ENCODE measurements around the gene AFDN. TPM values are rescaled to one million over a fixed set of nuclear protein-coding genes. Genes with fewer than 3 reads are reported as not detected.
"Not testable (repeated sequence)": the region's sequence is repeated elsewhere in the genome, so short reads cannot be mapped to it uniquely, and the experiment has no call there.

Gene AFDN
- total RNA-seq, 1 donor from 2014 or later: 60.7 TPM

- DNase-seq (ENCODE audit: low spot score): no peak
Measured at GRCh38 chr6:167996424-167997199, 169.9 kb downstream of the AFDN start.

- DNase-seq (ENCODE audit: low spot score): no peak
Measured at GRCh38 chr6:167997642-167998041, 170.9 kb downstream of the AFDN start, which contains the start of gene KIF25. TSS of gene KIF25 (plus strand) at chr6:167997671. CDS start at chr6:168029586, 31,915 bp downstream.

- DNase-seq (ENCODE audit: low spot score): peak; percentile 91
Measured at GRCh38 chr6:167998215-167998614, 171.5 kb downstream of the AFDN start.

DNA sequence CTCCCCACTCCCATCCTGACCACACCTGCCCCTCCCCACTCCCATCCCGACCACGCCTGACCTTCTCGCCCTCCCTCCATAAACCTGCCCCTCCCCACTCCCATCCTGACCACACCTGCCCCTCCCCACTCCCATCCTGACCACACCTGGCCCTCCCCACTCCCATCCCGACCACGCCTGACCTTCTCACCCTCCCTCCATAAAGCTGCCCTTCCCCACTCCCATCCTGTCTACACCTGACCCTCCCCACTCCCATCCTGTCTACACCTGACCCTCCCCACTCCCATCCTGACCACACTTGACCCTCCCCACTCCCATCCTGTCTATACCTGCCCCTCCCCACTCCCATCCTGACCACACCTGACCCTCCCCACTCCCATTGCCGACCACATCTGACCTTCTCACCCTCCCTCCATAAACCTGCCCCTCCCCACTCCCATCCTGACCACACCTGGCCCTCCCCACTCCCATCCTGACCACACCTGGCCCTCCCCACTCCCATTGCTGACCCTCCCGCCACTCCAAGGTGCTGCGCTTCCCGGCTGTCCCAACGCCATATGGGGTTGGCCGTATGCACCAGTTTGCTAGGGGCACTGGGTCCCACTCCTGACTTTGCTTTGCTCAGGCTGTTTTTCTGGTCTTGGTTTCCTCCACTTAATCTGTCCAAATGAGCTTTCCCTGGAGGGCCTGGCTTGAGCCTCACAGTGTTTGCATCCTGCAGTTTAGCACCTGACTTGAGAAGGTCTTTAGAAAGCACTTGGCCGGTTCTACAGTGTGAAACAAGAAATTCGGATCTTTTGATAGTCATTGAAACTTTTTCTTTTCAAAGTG, 173.7 kb downstream of the AFDN start:
- DNase-seq (ENCODE audit: low spot score): no peak

DNA sequence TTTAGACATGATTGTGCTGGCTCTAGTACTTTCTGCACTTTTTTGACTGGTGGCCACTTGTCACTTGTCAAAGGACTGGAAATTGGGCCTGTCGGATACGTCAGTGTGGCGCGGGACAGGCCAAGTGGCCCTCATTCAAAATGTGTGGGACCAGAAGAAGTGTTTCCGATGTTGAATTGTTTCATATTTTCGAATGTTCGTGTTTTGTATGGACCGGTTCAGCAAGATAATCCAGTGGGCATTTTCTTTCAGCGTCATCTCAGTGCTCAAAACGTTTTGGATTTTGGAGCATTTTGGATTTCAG, 174.3 kb downstream of the AFDN start:
- DNase-seq (ENCODE audit: low spot score): no peak

DNA sequence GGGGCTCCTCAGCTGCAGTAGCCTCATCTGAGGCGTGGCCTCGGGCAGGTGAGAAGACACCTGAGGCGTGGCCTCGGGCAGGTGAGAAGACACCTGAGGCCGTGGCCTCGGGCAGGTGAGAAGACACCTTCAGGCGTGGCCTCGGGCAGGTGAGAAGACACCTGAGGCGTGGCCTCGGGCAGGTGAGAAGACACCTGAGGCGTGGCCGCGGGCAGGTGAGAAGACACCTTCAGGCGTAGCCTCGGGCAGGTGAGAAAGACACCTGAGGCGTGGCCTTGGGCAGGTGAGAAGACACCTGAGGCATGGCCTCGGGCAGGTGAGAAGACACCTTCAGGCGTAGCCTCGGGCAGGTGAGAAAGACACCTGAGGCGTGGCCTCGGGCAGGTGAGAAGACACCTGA, 174.8 kb downstream of the AFDN start:
- not testable (repeated sequence) for DNase-seq (ENCODE audit: low spot score)

DNA sequence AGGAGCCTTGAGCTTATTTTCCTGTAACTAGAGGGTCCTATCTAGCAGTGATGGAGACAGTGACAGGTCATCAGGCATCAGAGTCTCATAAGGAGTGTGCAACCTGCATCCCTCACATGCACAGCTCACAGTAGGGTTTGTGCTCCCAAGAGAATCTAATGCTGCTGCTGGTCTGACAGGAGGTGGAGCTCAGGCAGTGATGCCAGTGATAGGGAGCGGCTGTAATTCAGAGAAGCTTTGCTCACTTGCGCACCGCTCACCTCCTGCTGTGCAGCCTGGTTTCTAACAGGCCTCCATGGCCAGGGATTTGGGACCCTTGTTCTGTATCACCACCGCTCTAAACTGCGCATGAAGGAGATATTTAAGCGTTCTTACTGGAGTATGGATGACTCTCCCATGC, 176.1 kb downstream of the AFDN start:
- no peak for DNase-seq (ENCODE audit: low spot score)

- DNase-seq (ENCODE audit: low spot score): no peak
Measured at GRCh38 chr6:168004023-168004422, 177.3 kb downstream of the AFDN start.

DNA sequence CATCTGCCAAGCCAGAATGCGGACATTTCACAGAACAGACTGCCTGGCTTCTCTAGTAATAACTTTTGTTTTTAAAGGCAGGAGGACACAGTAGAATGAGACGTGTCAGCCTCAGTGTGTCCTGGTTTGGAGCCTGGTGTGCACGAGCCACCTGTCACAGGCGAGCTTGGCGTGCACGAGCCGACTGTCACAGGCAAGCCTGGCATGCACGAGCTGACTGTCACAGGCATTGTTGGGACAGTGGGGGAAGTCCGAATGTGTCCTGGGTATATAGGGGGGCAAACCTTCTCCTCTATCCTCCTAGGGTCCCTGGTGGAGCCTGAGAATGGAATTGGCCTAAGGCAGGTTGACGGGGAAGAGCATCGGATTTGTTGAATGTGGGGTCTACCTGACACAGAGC, 178.2 kb downstream of the AFDN start:
- no peak for DNase-seq (ENCODE audit: low spot score)

DNA sequence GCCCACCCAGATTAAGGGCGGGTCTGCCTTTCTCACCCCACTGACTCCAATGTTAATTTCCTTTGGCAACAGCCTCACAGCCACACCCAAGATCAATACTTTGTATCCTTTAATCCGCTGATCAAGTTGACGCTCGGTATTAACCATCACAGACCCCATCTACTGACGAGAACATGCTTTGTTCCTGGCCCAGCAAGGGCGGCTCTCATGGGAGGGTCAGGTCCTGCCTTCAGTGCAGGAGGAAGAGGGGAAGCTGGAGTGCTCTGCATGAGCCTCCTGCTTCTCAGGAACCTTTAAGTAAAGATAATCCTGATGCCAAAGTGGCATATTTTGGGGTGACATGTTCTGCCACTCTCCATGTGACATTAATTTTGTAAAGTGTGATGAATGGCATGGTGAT, 179.1 kb downstream of the AFDN start:
- DNase-seq (ENCODE audit: low spot score): no peak

DNA sequence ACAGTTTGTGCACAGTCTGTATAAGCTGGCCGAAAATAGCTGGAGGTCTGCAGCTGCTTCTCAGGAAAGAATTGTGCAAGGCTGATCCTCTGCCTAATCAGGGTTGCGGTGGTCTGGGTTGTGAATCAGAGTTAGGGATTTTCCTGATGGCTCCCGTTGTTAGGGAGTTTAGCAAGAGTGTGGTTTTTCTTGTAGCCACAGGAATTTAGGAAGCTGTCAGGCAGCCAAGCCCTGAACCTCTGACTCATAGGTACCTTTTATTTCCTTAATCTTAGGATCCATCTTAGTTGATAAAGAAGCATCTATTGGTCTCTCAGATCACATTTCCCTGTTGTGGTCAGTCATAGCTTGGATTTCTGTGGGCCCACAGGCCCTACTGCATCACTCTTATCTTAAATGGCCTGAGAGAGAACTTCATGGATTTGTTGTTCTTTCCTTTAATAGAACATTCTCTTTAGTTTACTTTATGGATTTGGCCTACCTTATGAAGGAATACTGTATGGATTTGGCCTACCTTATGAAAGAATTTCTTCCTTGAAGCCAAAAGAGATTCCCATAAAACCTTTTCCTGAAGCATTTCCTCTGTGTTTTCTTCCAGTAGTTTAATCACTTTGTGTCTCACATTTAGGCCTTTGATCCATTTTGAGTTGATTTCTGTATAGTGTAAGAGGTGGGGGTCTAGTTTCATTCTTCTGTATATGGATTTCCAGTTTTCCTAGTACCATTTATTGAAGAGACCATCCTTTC, 181.1 kb downstream of the AFDN start:
- DNase-seq (ENCODE audit: low spot score): peak; percentile 97

- no peak for DNase-seq (ENCODE audit: low spot score)
Measured at GRCh38 chr6:168009331-168009730, 182.6 kb downstream of the AFDN start.

DNA sequence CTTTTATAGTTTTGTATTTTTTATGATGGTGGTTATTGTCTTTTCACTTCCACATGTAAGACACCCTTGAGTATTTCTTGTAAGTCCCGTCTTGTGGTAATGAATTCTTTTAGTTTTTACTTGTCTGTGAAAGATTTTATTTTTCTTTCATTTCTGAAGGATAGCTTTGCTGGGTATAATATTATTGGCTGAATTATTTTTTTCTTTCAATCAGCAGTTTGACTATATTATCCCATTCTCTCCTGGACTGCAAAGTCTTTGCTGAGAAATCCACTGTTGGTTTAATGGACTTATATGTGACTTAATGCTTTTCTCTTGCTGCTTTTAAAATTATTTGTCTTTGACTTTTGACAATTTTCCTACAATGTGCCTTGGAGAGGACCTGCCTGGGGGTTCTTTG, 184.6 kb downstream of the AFDN start:
- DNase-seq (ENCODE audit: low spot score): no peak

DNA sequence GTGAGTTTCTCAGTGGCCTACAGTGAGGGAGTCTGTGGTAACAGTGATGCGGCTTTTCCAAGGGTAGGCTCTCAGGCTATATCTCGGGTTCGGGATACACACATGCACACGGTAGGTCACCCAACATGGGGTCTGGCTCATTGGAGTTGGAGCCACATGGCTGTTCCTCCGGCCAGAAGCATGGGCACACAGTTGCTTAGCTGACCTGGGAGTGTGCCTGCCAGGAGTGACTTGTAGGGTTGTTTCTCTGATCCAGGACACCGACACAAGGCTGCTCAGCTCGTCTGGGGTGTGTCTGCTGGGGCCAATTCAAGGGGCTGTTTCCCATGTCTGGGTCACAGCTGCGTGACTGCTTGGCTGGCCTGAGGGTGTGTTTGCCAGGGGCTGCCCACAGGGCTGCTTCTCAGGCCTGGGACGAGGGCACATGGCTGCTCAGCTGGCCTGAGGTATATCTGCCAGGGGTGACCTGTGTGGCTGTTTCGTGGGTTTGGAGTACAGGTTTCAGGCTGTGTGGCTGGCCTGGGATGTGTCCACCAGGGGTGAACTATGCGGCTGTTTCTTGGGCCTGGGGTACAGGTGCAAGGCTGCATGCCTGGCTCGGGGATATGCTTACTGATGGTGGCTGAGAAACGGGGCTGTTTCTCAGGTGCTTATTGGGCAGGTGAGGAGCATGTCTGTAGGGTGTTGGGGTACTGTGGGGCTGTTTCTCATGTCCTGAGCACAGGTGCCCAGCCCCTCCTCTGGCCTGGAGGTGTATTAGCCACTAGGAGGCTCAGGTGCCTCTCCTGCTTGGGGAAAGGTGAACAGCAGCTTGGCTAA, 185.9 kb downstream of the AFDN start:
- no peak for DNase-seq (ENCODE audit: low spot score)

DNA sequence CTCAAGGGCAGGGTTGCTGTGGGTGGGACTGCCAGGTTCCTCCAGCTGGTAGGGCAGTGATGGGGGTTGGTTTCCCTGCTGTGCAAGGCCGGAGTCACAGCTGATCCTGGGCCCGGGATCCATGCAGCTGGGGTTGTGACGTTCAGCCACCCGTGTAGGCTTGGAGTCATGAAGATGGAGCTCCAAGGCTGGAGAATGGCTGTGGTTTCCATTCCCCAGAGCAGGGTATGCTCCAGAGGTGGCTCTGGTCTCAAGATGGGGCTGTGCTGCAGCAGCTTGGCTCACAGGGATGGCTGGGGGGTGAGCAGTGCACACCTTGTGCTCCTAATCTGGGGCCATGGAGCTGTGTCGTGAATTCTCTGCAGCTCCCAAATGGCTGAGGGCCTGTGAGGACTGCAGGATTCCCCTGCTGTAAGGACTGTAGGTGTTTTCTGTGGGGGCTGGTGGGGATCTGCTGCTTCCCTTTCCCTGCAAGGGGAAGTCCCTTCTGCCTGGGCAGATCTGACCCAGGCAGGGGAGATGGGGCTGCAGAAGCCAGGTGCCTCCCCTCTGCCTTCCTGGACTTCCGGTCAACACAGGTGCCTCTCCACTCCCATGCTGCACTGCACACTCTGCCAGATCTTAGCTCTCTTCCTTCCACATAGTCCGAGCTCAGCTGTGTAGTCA, 186.7 kb downstream of the AFDN start:
- DNase-seq (ENCODE audit: low spot score): no peak

- DNase-seq (ENCODE audit: low spot score): no peak
Measured at GRCh38 chr6:168014428-168014827, 187.7 kb downstream of the AFDN start.

- no peak for DNase-seq (ENCODE audit: low spot score)
Measured at GRCh38 chr6:168015009-168015408, 188.3 kb downstream of the AFDN start.

DNA sequence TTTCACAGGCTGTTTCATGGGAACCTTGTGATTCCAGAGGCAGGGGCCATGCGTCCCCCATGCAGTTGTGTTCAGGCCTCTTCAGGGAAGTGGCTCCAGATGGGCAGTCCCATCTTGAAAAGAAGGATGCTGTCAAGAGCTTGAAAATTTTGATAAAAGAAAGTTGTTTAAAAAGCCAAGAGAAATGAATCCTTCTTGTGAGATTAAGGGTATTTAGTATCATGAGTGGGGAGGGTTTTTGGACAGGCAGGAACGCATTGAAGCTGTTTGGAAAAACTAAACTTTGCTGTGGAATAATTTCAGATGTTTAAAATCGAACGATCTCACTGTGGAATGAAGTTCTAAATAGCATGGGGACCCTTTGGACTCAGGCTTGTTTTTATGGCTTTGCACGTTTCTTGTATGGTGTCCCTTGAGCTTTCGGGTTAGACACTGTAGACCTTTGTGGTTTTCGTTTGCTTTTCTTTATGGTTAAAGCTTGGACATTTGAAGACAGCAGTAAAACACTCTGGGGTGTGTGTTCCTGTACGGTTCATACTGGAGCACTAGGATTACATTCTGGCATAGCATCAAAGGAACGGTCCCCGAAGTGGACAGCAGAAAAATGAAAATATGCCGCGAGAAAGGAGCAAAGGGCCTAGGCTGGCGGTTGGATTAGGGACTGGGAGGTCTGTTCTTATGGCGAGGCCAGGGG, 188.9 kb downstream of the AFDN start:
- peak; percentile 68 for DNase-seq (ENCODE audit: low spot score)

DNA sequence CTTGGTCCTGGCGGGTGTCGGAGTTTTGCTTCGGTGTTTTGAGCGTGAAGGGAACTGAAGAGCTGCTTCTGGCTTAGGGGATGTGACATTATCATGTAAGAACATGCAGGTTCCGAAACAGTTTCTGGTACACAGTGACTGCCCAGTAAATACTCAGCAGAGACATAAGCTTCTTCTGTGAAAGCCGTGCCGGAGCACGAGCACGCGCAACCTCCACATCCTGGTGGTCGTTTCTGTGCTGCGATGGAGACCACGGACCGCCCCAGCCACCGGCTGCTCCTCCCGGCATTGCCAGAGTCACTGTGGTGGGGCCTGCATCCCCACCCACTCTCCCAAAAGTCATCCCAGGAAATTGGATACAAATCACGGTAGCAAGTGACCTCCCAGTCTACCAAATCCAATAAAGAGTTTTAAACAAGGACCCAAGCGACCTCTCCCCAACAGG, 189.5 kb downstream of the AFDN start:
- DNase-seq (ENCODE audit: low spot score): no peak
